Measurements from ENCODE around the gene UBE3C. TPM values are rescaled to one million over a fixed set of nuclear protein-coding genes. Genes with fewer than 3 reads are reported as not detected.

Gene UBE3C
- total and polyA plus RNA-seq, 4 donors = 12.7 to 91.8 (median 46.1) TPM

- H3K36me3 ChIP-seq (ENCODE audit: control insufficient read depth in 4 of 4, insufficient read depth in 4 of 4, low read length in 4 of 4) = peaks cover 2 to 14% (median 3%) of the 10 kb centered on the region in 4 donors
- 78 to 91% methylated on average over 1 of the region's 1 CpG for WGBS, 2 donors
- no peaks in the 10 kb centered on the region for H3K27me3 ChIP-seq (ENCODE audit: control insufficient read depth in 3 of 3, insufficient read depth in 3 of 3, low read length in 2 of 3)
- no peak for ATAC-seq (ENCODE audit: insufficient read depth, low FRiP score)
- TF ChIP-seq CTCF (IDR thresholded peaks at IDR 0.05; ENCODE audit: control extremely low read depth, extremely low read depth) = no peak
- H3K9me3 ChIP-seq (ENCODE audit: control insufficient read depth in 4 of 4, insufficient read depth in 3 of 4, low read length in 3 of 4) = no peaks in the 10 kb centered on the region
- H3K27ac ChIP-seq (ENCODE audit: low read depth in 1 of 2, low read length in 1 of 2) = no peak overlapping the region
- H3K4me3 ChIP-seq = no peak overlapping the region
- H3K9ac ChIP-seq (ENCODE audit: insufficient read depth in 1 of 2, low read length in 2 of 2) = no peak overlapping the region
- no peak for DNase-seq
- H3K4me1 ChIP-seq (ENCODE audit: control insufficient read depth in 5 of 5, insufficient read depth in 5 of 5, low read length in 5 of 5) = peaks cover 0 to 12% (median 0%) of the 10 kb centered on the region in 5 donors
Observed at GRCh38 chr7:157160433-157160832, 21.7 kb downstream of the UBE3C start.

GRCh38 chr7:157165987-157166386 is 27.3 kb downstream of the UBE3C start:
- H3K36me3 ChIP-seq (ENCODE audit: control insufficient read depth in 4 of 4, insufficient read depth in 4 of 4, low read length in 4 of 4) = peaks cover 9 to 31% (median 15%) of the 10 kb centered on the region in 4 donors
- H3K27me3 ChIP-seq (ENCODE audit: control insufficient read depth in 3 of 3, insufficient read depth in 3 of 3, low read length in 2 of 3) = no peaks in the 10 kb centered on the region
- no peak for TF ChIP-seq CTCF (IDR thresholded peaks at IDR 0.05; ENCODE audit: control extremely low read depth, extremely low read depth)
- no peaks in the 10 kb centered on the region for H3K9me3 ChIP-seq (ENCODE audit: control insufficient read depth in 4 of 4, insufficient read depth in 3 of 4, low read length in 3 of 4)
- no peaks in the 10 kb centered on the region for H3K4me1 ChIP-seq (ENCODE audit: control insufficient read depth in 5 of 5, insufficient read depth in 5 of 5, low read length in 5 of 5)
- H3K9ac ChIP-seq (ENCODE audit: insufficient read depth in 1 of 2, low read length in 2 of 2) = no peak overlapping the region
- WGBS, 2 donors = 85 to 87% methylated on average over 1 of the region's 1 CpG
- ATAC-seq (ENCODE audit: insufficient read depth, low FRiP score) (no peak), DNase-seq (no peak)
- H3K27ac ChIP-seq (ENCODE audit: low read depth in 1 of 2, low read length in 1 of 2) = no peak overlapping the region
- no peak overlapping the region for H3K4me3 ChIP-seq

DNA sequence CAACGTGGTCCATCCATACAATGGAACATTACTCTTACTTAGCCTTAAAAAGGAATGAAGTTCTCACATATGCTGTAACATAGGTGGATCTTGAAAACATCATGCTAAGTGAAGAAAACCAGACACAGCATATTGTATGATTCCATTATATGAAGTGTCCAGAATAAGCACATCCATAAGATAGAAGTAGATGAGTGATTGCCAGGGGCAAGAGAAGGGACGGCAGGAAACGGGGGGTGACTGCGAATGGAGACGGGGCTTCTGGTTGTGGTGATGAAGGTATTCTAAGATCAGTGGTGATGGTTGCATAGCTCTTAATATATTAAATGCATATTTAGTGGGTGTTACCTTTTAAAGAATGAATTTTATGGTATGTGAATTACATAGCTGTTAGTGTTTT is 29.8 kb downstream of the UBE3C start:
- no peak for DNase-seq
- Histone ChIP-seq H3K9ac (ENCODE audit: insufficient read depth in 1 of 2, low read length in 2 of 2) (no peak overlapping the region), H3K27me3 (ENCODE audit: control insufficient read depth in 3 of 3, insufficient read depth in 3 of 3, low read length in 2 of 3) (no peaks in the 10 kb centered on the region), H3K4me1 (ENCODE audit: control insufficient read depth in 5 of 5, insufficient read depth in 5 of 5, low read length in 5 of 5) (no peaks in the 10 kb centered on the region), H3K4me3 (no peak overlapping the region), H3K9me3 (ENCODE audit: control insufficient read depth in 4 of 4, insufficient read depth in 3 of 4, low read length in 3 of 4) (no peaks in the 10 kb centered on the region), H3K36me3 (ENCODE audit: control insufficient read depth in 4 of 4, insufficient read depth in 4 of 4, low read length in 4 of 4) (peaks cover 21 to 39% (median 24%) of the 10 kb centered on the region in 4 donors), H3K27ac (ENCODE audit: low read depth in 1 of 2, low read length in 1 of 2) (no peak overlapping the region)
- 97 to 99% methylated on average over 5 of the region's 5 CpGs for WGBS, 2 donors
- TF ChIP-seq CTCF (IDR thresholded peaks at IDR 0.05; ENCODE audit: control extremely low read depth, extremely low read depth) = no peak
- no peak for ATAC-seq (ENCODE audit: insufficient read depth, low FRiP score)

- no peak overlapping the region for H3K9ac ChIP-seq (ENCODE audit: insufficient read depth in 1 of 2, low read length in 2 of 2)
- DNase-seq (no peak), ATAC-seq (ENCODE audit: insufficient read depth, low FRiP score) (no peak)
- H3K36me3 ChIP-seq (ENCODE audit: control insufficient read depth in 4 of 4, insufficient read depth in 4 of 4, low read length in 4 of 4) = peaks cover 27 to 44% (median 33%) of the 10 kb centered on the region in 4 donors
- H3K4me3 ChIP-seq = no peak overlapping the region
- no peaks in the 10 kb centered on the region for H3K27me3 ChIP-seq (ENCODE audit: control insufficient read depth in 3 of 3, insufficient read depth in 3 of 3, low read length in 2 of 3)
- TF ChIP-seq CTCF (IDR thresholded peaks at IDR 0.05; ENCODE audit: control extremely low read depth, extremely low read depth) = no peak
- no peak overlapping the region for H3K27ac ChIP-seq (ENCODE audit: low read depth in 1 of 2, low read length in 1 of 2)
- no peaks in the 10 kb centered on the region for H3K4me1 ChIP-seq (ENCODE audit: control insufficient read depth in 5 of 5, insufficient read depth in 5 of 5, low read length in 5 of 5)
- WGBS, 2 donors = 91 to 94% methylated on average over 4 of the region's 4 CpGs
- no peaks in the 10 kb centered on the region for H3K9me3 ChIP-seq (ENCODE audit: control insufficient read depth in 4 of 4, insufficient read depth in 3 of 4, low read length in 3 of 4)
Observed at GRCh38 chr7:157176771-157177170, 38.0 kb downstream of the UBE3C start.

All from lung (tissue), 12 donors.